Measurements from ENCODE around the gene GGNBP2. TPM values are rescaled to one million over a fixed set of nuclear protein-coding genes. Genes with fewer than 3 reads are reported as not detected.

The GGNBP2 gene
- 100 to 1,000 TPM in 1 of 2 experiments, 10 to 100 TPM in 1; 96.5 to 113 TPM for total RNA-seq

- no peaks in the 10 kb centered on the region for H3K27me3 Mint-ChIP-seq
- peak within 1 kb of the TSS; percentile 100 for H3K4me3 Mint-ChIP-seq
- peaks cover 30% of the 10 kb centered on the region for H3K36me3 Mint-ChIP-seq
- no peaks in the 10 kb centered on the region for H3K9me3 Mint-ChIP-seq (ENCODE audit: low read depth)
- H3K27ac Mint-ChIP-seq: peak within 1 kb of the TSS; percentile 96
- ATAC-seq: peak; percentile 71
- peak; percentile 96 for DNase-seq
- CTCF ChIA-PET: interaction anchor here (0.9 to 3.8 kb wide), 6 partner anchors 9 to 61 kb away, joined by 3 to 48 read pairs (median 6); partner anchors contain the start of genes MYO19 and PIGW
- H3K4me1 Mint-ChIP-seq: peaks cover 28% of the 10 kb centered on the region
These were observed at the start of gene GGNBP2 for GRCh38 chr17:36544307-36545076. TSS of gene GGNBP2 (plus strand) at chr17:36544919. CDS start at chr17:36545725, 806 bp downstream.

- H3K27me3 Mint-ChIP-seq: no peaks in the 10 kb centered on the region
- H3K4me3 Mint-ChIP-seq: no peak overlapping the region
- peaks cover 2% of the 10 kb centered on the region for H3K4me1 Mint-ChIP-seq
- ATAC-seq (no peak), DNase-seq (no peak)
- H3K27ac Mint-ChIP-seq: no peak overlapping the region
- no peaks in the 10 kb centered on the region for H3K9me3 Mint-ChIP-seq (ENCODE audit: low read depth)
- CTCF ChIA-PET: interaction anchor here (1.9 kb wide), 1 partner anchor 10 kb away, joined by 6 read pairs; no protein-coding TSS in a partner anchor
- peaks cover 45% of the 10 kb centered on the region for H3K36me3 Mint-ChIP-seq
These were observed 49.6 kb upstream of the GGNBP2 start for GRCh38 chr17:36495076-36495578.

- no peak overlapping the region for H3K4me3 Mint-ChIP-seq
- no peaks in the 10 kb centered on the region for H3K9me3 Mint-ChIP-seq (ENCODE audit: low read depth)
- no peaks in the 10 kb centered on the region for H3K4me1 Mint-ChIP-seq
- H3K36me3 Mint-ChIP-seq: peaks cover 43% of the 10 kb centered on the region
- DNase-seq (no peak), ATAC-seq (no peak)
- H3K27ac Mint-ChIP-seq: no peak overlapping the region
- no peaks in the 10 kb centered on the region for H3K27me3 Mint-ChIP-seq
- CTCF ChIA-PET: no interaction called here
These were observed 48.5 kb upstream of the GGNBP2 start for GRCh38 chr17:36496018-36496789.

- Mint-ChIP-seq H3K27me3 (no peaks in the 10 kb centered on the region), H3K36me3 (peaks cover 37% of the 10 kb centered on the region), H3K4me3 (no peak overlapping the region), H3K4me1 (no peaks in the 10 kb centered on the region), H3K9me3 (ENCODE audit: low read depth) (no peaks in the 10 kb centered on the region), H3K27ac (no peak overlapping the region)
- CTCF ChIA-PET: interaction anchor here (1.6 kb wide), 1 partner anchor 15 kb away, joined by 6 read pairs; no protein-coding TSS in a partner anchor
- no peak for ATAC-seq
- DNase-seq: no peak
These were observed 46.6 kb upstream of the GGNBP2 start for GRCh38 chr17:36498155-36498554.

- DNase-seq: no peak
- Mint-ChIP-seq H3K4me1 (peaks cover 4% of the 10 kb centered on the region), H3K36me3 (peaks cover 39% of the 10 kb centered on the region), H3K27ac (no peak overlapping the region), H3K4me3 (no peak overlapping the region), H3K9me3 (ENCODE audit: low read depth) (no peaks in the 10 kb centered on the region), H3K27me3 (no peaks in the 10 kb centered on the region)
- ATAC-seq: no peak
- CTCF ChIA-PET: interaction anchor here (1.6 kb wide), 1 partner anchor 16 kb away, joined by 6 read pairs; no protein-coding TSS in a partner anchor
These were observed 46.0 kb upstream of the GGNBP2 start for GRCh38 chr17:36498560-36499300.

- Mint-ChIP-seq H3K27me3 (no peaks in the 10 kb centered on the region), H3K27ac (no peak overlapping the region), H3K4me3 (no peak overlapping the region), H3K4me1 (peaks cover 4% of the 10 kb centered on the region), H3K9me3 (ENCODE audit: low read depth) (no peaks in the 10 kb centered on the region), H3K36me3 (peaks cover 32% of the 10 kb centered on the region)
- DNase-seq (no peak), ATAC-seq (no peak)
- CTCF ChIA-PET: interaction anchor here (1.4 kb wide), 1 partner anchor 18 kb away, joined by 5 read pairs; no protein-coding TSS in a partner anchor
These were observed 43.9 kb upstream of the GGNBP2 start for GRCh38 chr17:36500745-36501225.

- Mint-ChIP-seq H3K27me3 (no peaks in the 10 kb centered on the region), H3K27ac (no peak overlapping the region), H3K36me3 (peaks cover 28% of the 10 kb centered on the region), H3K4me3 (no peak overlapping the region), H3K4me1 (peaks cover 4% of the 10 kb centered on the region), H3K9me3 (ENCODE audit: low read depth) (no peaks in the 10 kb centered on the region)
- no peak for ATAC-seq
- CTCF ChIA-PET: interaction anchor here (1.4 kb wide), 1 partner anchor 18 kb away, joined by 5 read pairs; no protein-coding TSS in a partner anchor
- DNase-seq: no peak
These were observed 43.4 kb upstream of the GGNBP2 start for GRCh38 chr17:36501351-36501750.

- CTCF ChIA-PET: no interaction called here
- no peak for DNase-seq
- H3K4me1 Mint-ChIP-seq: peaks cover 4% of the 10 kb centered on the region
- no peaks in the 10 kb centered on the region for H3K9me3 Mint-ChIP-seq (ENCODE audit: low read depth)
- no peak for ATAC-seq
- H3K27me3 Mint-ChIP-seq: no peaks in the 10 kb centered on the region
- H3K36me3 Mint-ChIP-seq: peaks cover 28% of the 10 kb centered on the region
- H3K4me3 Mint-ChIP-seq: no peak overlapping the region
- H3K27ac Mint-ChIP-seq: no peak overlapping the region
These were observed 42.8 kb upstream of the GGNBP2 start for GRCh38 chr17:36501963-36502362.

- Mint-ChIP-seq H3K27me3 (no peaks in the 10 kb centered on the region), H3K4me3 (no peak overlapping the region), H3K4me1 (peaks cover 4% of the 10 kb centered on the region), H3K27ac (no peak overlapping the region), H3K36me3 (peaks cover 24% of the 10 kb centered on the region), H3K9me3 (ENCODE audit: low read depth) (no peaks in the 10 kb centered on the region)
- CTCF ChIA-PET: no interaction called here
- DNase-seq: no peak
- ATAC-seq: no peak
These were observed 41.1 kb upstream of the GGNBP2 start for GRCh38 chr17:36503456-36504155.

GRCh38 chr17:36504156-36504545 lies 40.6 kb upstream of the GGNBP2 start:
- no peaks in the 10 kb centered on the region for H3K9me3 Mint-ChIP-seq (ENCODE audit: low read depth)
- H3K27ac Mint-ChIP-seq: no peak overlapping the region
- H3K4me1 Mint-ChIP-seq: peaks cover 4% of the 10 kb centered on the region
- no peak overlapping the region for H3K4me3 Mint-ChIP-seq
- DNase-seq (no peak), ATAC-seq (no peak)
- peaks cover 24% of the 10 kb centered on the region for H3K36me3 Mint-ChIP-seq
- no peaks in the 10 kb centered on the region for H3K27me3 Mint-ChIP-seq
- CTCF ChIA-PET: no interaction called here

- Mint-ChIP-seq H3K9me3 (ENCODE audit: low read depth) (no peaks in the 10 kb centered on the region), H3K4me1 (peaks cover 4% of the 10 kb centered on the region), H3K36me3 (peaks cover 25% of the 10 kb centered on the region), H3K4me3 (no peak overlapping the region), H3K27ac (no peak overlapping the region), H3K27me3 (no peaks in the 10 kb centered on the region)
- CTCF ChIA-PET: no interaction called here
- DNase-seq: no peak
- no peak for ATAC-seq
These were observed 39.5 kb upstream of the GGNBP2 start for GRCh38 chr17:36505171-36505570.

- peaks cover 4% of the 10 kb centered on the region for H3K4me1 Mint-ChIP-seq
- CTCF ChIA-PET: no interaction called here
- H3K4me3 Mint-ChIP-seq: no peak overlapping the region
- no peak for ATAC-seq
- no peaks in the 10 kb centered on the region for H3K9me3 Mint-ChIP-seq (ENCODE audit: low read depth)
- DNase-seq: no peak
- H3K27ac Mint-ChIP-seq: no peak overlapping the region
- no peaks in the 10 kb centered on the region for H3K27me3 Mint-ChIP-seq
- H3K36me3 Mint-ChIP-seq: peaks cover 25% of the 10 kb centered on the region
These were observed 38.4 kb upstream of the GGNBP2 start for GRCh38 chr17:36506249-36506826.

All from activated CD8-positive, alpha-beta memory T cell treated with anti-CD3 and anti-CD28 coated beads, Interleukin-2, amount 10 ng/mL, durations not matched to agents 7 days and 5 days (primary cell).